ENCODE data around the gene CD7.

Gene CD7

DNA sequence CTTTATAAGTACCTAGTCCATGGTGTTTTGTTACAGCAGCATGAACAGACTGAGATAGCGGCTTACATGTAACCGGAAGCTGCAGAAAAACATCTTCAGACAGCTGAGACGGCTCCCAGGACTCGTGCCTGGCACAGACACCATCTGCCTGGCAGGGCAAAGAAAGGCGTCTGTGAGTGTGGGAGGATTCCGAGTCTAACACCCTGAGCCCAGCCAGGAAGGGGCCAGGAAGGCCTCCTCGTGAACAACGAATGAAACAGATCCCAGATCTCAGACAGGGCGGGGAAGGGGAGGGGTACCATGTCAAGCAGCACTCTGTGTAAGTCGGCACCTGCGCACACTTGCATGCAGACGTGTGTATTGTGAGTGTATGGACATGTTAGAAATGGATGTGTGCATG lies 39.6 kb downstream of the CD7 start:
- DNase-seq = no peak

DNA sequence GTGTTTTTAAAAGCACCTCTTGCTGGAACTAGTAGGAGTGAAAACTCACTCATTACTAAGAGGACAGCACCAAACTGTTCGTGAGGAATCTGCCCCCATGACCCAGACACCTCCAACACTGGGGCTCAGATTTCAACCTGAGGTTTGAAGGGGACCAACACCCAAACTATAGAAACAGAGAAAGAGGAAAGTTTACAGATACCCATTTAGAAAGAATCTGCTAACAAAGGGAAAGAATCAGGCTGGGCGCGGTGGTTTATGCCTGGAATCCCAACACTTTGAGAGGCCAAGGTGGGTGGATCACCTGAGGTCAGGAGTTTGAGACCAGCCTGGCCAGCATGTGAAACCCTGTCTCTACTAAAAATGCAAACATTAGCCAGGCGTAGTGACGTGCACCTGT lies 40.5 kb downstream of the CD7 start:
- DNase-seq = no peak

DNA sequence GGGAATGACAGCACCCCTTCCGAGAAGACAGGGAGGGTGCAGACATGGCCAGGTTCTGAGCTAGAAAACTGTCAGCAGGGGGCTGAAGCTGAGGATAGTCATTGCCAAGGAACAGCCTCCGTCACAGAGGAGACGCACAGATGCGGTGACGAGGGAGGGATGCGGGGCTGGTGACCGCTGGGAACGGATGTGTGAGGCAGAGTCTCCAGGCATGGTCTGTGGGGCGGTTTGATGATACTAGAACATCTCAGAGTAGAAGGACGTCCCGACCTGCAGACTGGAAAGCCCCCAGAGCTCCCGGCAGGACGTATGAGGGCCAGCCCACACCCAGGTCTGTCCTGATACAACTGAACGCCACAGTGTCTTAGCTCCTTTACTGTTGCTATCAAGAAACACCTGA lies 42.1 kb downstream of the CD7 start:
- DNase-seq = no peak

DNA sequence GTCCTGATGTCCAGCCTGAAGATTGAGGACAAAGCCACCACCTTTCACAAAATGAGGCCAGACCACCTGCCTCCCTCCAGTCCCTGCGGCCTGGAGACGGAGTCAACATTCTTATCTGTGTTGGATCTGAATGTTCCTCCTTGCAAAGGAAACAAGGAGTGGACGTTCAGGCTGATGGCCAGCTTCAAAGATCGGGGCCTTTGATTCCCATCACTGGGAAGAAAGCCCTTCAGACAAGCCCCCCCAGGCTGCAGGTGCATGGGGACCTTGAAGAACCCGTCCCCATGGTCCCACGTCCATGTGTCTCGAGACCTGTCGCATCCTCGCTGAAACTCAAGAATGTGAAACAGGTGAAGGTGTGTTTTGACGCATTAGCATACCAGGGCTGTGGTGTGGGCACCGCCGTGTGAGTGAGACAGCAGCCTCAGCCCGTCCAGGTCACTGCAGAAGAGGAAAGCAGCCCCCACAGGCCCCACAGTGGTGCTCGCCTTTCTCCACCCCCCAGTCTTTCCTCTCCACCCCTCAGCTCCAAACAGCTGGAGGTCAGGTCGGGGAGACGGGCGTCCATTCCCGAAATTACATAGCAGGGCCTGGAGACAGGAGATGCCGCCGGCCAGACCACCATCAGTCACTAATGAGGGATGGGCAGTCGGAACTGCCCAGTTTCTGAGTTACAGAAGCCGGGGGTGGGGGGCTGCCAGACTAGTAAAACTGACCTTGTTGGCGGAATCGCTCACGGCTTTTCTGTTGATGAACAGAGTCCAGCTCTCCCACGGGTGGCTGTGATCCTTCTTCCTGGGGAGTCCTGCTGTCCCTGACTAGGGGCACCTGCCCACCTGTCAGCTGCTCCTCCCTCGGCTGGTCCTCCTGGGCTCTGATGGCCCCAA lies 43.0 kb downstream of the CD7 start:
- DNase-seq = no peak

DNA sequence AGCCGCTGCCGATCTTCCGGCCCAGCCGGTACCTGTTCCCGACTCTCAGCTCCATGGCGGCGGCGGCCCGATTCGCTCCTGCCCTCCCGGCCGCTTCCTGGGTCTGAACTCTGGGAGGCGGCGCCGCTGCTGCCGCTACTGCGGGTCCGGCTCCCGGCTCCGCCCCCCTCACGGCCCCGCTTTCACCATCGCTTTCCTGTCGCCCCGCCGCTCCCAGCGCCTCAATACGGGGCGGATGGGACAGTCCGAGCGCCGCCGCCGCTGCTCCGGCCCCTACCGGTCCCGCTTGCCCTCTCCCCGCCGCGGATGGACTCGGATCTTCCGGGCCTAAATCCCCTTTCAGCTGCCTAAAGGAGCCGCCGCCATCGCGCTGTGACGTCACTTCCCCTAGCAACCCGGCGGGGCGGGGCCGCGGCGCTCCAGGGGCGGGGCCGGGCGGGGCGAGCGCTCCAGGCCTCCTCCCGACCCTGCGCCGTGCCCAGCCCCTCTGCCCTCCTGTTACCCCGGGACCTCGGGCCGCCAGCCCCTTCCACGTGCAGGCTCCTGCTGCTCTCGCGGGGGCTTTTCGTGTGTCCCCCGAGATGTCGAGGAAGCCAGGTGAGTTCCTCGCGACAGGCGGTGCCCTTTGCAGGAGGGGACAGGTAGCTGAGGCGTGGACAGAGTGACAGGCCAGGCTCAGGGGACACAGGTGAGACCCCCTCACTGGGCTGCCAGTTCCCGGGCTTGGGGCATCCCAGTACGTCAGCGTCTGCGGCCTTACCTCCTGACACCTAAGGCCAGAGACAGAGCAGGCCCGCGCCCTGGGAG lies 43.9 kb downstream of the CD7 start, which contains the start of gene CSNK1D:
CSNK1D (minus strand) TSS at position 374 of the 807 bp plus-strand sequence; CDS start at position 55, 319 bp downstream.
- DNase-seq = peak; percentile 85 to 90 (median 89)

DNA sequence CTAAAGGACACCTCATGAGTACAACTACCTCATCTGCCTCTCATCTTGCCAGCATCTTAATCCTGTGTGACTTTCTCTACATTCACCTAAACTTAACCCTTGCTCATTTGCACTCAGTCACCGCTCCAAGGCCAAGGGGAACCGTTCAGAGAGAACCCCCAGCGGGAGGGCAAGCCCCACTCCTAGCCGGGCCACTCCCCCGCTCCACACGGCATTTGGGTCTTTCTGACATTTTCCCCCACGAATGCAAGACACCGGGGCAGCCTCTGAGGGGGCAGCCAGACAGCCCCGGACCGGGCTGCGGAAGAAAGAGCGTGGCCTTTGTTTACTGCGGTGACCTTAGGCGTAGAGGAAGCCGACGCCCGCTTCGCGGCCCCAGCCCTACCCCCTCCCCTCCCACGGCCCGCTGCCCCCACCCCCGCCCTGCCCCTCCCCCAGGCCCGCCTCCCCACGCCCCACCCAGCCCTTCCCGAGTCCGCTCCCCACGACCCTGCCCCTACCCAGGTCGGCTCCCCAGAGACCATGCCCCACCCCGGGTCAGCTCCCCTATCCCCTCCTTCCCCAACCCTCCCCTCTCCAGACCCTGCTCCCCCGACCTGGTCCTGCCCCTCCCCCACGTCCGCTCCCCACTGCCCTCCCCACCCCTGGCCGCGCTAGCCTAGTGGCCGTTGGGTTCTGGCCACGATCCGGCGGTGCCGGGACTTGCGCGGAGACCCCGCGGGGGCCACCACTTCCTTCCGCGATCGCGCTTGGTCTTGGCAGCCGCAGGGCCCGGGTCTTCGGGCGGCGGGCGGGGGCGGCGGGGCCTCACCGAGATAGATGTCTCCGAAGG lies 44.7 kb downstream of the CD7 start:
- DNase-seq = peak in 3 of 5 donors; percentile 23 to 40 (median 29)

DNA sequence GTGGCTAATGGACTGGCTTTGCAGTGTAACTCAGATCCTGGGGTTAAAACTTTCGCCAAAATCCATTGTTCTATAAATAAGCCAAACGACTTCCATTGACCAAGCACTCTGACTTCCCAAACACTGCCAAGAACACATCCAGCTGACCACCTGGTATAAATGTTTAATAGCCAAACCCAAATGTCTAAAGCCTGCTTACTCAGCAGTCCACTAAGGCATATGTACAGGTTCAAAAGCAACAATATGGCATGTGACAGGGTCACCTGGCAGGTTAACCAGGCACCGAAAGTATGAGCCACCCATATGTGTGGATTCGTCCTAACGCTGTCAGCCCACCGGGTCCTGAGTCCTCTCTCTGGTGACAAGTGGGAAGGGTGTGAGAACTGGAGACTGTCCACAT lies 46.0 kb downstream of the CD7 start:
- DNase-seq = no peak

DNA sequence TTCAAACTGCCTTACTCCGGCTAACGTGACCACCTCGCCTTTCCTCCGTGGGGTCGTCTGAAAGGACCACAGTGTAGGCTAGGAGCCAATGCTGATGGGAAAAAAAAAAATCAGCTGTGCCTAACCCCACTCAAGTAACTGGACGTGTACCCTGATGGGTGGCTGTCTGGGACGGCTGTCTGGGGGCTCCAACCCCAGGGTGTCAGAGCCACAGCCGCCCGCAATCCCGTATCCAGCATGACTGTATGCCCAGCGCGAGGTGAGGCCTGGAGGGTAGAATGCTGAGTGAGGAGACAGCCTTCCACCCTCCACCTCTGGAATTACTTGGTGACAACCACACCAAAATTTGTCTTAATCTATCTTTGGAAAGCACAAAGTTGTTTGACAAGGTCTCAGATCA lies 46.8 kb downstream of the CD7 start:
- no peak for DNase-seq

DNA sequence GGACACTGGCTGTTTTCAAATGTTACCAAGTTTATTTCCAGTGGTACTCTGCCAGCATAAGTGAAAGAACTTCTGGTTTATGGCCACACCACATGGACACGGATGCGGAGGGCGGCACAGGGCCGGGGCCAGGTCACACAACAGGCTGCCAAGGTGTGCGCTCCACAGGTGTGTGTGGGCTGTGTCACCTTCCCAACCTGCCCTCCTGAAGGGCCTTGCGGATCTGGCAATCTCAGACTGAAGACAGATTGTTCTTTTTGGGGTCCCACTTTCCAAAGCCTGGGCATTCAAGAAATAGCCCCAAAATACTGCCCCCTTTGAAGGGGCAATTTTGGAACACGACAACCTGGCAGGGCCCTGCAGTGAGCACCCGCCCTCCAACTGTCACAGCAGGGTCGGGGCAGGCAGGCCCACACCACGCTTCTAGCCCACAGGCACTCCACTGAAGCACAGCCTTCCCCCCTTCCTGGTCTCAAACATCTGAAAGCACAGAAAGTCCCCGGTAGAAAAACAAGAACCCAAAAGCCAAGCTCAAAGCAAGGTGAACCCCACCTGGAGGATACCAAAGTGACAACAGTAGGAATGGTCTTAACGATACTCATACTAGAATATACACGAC lies 47.4 kb downstream of the CD7 start:
- no peak for DNase-seq

DNA sequence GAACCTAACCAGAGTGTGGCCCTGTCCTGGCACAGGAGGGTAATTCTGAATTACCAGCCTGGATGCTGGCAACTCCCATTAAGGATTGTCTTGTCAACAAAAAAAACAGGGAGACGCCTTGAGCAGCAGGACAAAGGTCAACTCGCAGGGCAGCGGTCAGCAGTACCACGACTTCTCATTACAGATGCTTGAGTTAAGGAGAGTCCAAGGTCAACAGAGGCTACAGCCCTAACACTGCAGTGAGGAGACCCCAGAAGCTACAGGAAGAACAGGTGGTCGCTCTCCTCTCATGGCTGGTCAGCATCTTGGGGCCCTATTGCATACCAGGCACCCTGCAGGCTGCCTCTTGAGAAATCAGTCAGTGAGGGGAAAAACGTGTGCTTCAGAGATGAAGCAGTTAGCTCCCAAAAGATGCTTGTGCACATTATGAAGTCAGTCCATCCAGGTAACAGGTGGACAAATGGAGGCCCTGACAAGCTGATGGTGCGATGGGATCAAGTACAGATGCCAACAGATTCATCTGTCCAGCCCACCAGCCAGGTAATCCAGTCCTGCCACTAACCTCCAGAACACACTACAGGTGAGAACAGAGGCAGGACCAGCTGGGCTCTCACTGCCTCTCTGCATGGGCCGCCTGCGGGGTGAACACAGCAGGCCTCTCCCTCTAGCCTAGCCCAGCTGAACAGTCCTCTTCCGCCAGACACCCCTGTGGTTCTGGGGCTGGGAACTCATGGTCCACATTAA lies 48.1 kb downstream of the CD7 start:
- no peak for DNase-seq

DNA sequence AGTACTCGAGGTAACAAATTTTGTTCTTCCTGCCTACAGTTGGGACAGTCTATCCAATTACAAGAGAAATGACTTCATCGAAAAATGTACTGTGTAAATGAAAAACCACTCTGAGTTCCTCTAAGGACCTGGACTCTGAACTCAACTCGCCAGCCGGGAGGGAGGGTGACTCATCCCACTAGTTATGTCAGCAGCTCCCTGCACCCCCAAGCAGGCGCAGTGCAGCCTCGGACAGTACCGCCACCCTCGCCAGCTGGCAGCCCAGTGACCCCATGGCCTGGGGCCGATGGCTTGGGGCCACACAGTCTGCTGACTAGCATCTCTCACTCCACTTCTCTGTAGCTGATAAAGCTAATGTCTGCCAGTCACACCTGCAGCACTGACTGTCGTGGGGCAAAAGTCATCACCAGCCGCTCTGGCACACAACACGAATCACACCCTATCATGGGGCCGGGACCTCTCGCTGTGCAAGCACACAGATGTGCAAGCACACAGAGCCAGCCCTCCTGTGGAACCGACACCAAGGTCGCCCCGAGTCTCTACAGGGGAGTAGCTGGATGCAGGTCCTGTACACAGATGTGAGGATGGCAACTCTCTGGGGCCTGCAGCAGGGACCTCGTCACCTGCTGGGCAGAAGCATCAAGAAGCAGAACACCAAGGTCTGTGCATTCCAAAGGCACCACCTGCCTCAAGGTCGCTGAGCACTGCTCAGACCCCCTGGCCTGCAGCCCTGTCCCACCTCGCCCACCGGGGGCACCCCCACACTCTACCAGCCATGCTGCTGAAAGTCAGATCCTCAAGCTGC lies 49.6 kb downstream of the CD7 start:
- peak in 1 of 5 donors; percentile 35 for DNase-seq

DNA sequence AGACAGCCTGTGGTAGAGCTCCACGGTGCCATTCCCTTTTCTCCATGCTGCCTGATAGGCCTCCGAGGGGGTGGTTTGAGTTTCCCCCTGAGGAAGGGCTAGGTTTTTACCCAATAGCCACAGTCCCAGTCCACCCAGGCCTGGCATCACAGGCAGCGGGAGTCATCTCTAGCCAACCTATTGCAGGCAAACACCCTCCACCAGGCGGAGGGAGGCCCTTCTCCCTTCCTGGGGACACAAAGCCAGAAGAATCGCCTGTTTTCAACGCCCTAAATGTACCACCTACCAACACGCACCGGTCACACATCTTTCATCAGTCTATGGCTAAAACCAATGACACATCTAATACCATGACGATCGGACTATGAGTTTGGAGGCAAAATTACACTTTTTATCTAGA lies 51.3 kb downstream of the CD7 start:
- no peak for DNase-seq
